HG02885 (cell line): ENCODE measurements around the gene EPAS1.

ENCODE experiments used
- ATAC-seq: cut with Tn5 transposase; IDR thresholded peaks from one replicate; pipeline ENCODE4 v1.9.1; 2021; ENCODE audit warnings: mild to moderate bottlenecking; ENCODE audit not compliant: unreplicated experiment, poor library complexity

The EPAS1 gene

GRCh38 chr2:46358713-46359112, 61.5 kb downstream of the EPAS1 start:
- no peak for ATAC-seq

DNA sequence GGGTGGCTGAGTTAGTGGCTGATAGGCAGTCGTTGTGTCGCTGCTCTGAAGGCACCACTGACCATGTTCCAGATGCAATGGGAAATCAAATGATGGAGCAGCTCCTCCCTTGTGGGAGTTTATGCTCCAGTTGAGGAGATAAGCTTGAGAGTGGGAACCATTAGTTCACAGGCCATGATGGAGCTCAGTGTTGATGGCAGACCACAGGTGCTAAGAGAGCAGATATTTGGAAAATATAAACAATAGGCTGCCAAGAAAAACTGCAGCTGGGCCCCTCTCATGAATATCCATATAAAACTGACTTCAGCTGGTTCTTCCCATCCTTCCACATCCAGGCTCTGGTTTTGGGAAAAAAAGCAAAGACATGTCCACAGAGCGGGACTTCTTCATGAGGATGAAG, 63.1 kb downstream of the EPAS1 start:
- ATAC-seq, result no peak

DNA sequence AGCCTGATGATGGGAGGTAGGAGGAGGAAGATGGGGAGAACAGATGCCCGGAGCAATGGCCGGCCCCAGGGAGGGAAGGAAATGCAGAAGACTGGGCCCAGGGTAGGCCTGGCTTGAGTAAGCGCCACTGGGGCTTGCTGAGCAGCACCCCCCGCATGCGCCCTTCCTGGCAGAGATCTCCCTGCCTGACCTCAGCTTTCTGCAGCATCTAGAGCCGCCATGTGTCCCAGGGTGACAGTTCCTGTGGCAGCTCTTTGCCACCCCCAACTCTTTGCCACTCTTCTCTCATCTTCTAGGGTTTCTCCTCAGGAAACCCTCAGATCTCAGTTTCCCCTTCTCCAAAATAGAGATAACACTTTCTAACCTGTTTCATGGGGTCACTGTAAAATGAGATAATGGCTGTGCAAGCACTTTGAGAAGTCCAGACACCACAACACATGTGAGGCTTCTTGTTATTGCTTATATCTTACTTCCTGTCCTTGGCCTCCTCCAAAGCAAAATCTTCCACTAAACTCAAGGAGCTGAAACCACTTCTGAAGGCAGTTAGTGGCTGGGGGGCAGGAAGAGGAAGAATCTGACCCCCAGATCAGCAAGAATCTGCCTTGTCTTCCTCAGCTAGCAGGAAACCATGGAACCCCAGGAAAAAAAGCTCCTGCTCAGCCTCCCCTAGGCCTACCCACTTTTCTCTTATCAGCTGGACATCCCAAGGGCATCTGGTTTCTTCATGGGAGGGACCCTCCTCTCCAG, 64.9 kb downstream of the EPAS1 start:
- ATAC-seq, result no peak

DNA sequence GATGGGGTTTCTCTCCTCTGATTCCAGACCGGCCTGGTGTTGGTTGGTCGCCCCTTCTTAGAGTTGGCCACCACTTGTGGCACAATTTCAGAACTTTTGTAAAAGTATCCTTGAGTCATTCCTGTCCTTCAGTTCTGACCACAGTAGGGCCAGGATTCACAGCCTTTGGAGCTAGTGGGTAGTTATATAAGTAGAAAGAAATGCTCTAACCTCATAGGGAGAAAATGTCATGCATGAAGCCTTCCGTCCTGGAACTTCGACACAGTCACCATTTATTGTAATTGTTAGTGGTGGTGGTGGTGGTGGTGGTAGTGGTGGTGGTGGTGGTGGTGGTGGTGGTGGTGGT, 65.4 kb downstream of the EPAS1 start:
- ATAC-seq, result no peak

DNA sequence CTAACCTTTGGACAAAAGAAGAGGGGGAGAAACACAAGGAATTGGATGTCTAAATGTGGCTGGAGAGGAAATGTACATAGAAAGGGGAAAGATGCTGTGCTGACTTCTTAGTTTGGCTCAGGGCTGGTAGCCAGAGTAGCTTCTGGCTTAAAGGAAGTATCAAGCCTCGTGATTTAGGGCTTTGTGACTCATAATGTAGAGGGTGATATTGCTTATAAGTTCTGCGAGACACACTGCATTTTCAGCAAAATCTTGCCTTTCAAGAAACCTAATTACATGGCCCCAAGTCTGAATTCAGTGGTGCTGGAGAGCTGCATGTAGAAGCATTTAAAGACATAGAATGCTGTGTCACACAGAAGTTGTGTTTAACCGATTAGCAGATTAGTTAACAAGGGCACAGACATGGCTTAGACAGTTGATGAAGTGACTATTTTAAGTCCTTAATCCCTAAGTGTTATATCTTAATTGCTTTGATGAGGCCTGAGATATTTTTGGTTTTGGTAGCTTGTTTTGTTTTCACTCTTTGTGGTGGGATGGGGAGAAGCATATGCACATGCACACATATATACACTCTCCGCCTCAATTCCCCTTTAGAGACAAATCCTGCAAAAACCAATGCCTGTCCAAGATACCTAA, 66.4 kb downstream of the EPAS1 start:
- ATAC-seq, result no peak

DNA sequence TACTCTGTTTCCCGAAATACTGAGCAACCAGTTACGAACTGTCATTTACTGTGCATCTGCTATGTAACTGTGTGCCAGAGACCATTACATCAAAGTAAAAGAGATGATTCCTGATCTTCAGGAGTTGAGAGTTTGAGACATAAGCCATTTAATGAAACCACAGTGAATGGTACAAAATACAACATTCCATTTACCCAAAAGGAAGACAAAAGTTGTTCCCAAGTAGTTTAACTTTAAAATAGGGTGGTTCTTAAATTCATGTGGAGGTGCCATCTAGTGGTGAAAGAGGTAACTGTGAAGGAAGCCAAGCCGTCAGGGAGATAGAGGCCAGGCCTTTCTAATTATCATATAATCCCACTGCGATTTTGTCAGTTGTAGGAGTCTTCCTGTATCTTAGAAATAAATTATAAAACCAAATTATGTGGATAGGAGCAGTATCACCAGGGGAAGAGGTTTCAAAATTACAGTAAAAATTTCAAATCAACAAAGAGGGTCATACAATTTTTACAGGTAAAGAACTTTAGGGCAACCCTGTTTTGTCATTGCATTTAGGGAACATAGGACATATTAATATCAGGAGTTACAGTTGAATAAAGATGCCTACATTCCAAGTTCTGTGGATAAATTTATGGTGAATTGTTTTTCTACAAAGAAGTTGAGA, 67.7 kb downstream of the EPAS1 start:
- ATAC-seq, result no peak

DNA sequence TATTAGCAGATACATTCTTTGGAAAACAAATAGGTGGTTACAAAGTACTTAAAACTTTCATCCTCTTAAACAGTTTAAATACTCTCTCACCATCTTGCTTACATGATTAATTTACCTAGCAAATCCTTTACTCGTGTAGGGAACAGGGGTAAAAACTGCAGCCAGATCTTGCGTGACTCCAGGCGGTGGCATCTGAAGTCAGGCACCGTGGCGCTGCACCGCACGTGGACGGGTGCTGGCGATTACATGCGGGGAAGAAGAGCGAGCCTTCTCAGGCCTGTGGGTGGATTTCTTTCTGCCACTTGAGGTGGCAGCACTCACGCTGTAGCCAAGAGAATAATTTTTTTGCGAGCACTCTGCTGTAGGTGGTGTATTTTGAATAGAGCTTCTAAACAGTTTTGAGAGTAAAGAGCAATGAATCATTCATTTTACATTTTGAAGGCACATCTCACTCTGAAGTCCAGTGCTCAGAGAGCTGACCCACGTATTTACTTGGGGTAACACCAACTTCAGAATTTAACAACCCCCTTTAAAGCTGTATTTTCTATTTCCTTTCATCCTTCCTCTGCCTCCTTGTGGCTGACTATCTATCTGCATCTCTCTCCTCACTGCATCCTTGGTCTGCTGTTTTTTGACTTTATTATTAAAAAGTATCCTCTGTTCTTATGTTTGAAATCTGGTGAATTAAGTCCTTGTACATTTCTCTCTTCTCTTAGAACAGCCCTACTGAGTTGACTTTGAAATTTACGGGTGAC, 68.9 kb downstream of the EPAS1 start:
- no peak for ATAC-seq

GRCh38 chr2:46366668-46367052, 69.5 kb downstream of the EPAS1 start:
- no peak for ATAC-seq

GRCh38 chr2:46367286-46367685, 70.1 kb downstream of the EPAS1 start:
- ATAC-seq, result no peak

- ATAC-seq, result no peak
These were observed 71.2 kb downstream of the EPAS1 start for GRCh38 chr2:46368401-46368800.

- no peak for ATAC-seq
These were observed 72.6 kb downstream of the EPAS1 start for GRCh38 chr2:46369783-46370182.

DNA sequence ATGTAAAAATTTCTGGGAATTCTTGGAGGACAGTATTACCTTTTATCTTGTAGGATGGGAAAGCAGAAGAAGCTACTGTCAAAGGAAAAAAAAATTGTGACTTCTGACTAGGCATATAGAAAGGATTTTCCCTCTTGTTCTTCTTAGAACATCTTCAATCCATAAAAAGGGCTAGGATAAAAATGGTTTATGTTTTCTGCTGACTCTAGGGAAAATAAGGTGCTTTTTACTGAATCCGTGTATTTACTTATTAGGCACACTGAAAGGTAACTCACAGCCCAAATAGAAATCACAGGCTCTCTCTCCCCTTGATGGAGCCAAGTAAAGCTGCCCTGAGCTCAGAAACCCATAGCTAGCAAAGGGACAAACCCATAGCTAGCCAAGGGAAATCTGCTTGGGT, 74.6 kb downstream of the EPAS1 start:
- ATAC-seq, result no peak

DNA sequence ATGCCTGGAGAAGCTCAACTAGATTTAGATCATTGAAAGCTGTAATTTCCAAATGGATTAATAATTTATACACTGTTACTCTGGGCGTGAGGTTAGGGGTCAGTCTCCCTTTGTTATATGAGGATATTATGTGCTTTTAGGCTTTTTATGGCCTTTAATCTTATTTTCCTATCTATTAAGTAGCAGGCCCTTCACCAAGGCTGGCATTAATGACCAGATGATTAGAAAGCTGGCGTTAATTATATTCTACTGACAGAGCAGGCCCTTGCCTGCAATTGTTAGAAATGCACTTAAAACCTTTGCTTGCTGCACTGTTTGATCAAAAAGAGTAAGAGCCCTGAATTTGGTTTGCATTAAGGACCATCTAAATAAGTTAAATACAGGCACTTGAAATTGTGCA, 75.3 kb downstream of the EPAS1 start:
- ATAC-seq, result no peak

DNA sequence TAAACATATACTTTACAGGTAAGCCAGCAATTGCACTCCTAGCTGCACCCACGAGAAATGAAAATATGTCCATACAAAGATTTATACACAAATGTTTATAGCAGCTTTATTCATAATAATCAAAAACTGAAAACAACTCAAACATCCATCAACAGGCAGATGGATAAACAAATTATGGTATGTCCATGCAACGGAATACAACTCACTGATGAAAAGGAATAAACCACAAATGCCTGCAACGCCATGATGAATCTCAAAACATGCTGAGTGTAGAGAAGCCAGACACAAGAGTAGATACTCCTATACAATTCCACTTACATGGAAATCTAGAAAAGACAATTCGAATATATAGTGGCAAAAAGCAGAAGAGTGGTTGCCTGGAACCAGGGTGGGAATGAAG, 76.0 kb downstream of the EPAS1 start:
- no peak for ATAC-seq

DNA sequence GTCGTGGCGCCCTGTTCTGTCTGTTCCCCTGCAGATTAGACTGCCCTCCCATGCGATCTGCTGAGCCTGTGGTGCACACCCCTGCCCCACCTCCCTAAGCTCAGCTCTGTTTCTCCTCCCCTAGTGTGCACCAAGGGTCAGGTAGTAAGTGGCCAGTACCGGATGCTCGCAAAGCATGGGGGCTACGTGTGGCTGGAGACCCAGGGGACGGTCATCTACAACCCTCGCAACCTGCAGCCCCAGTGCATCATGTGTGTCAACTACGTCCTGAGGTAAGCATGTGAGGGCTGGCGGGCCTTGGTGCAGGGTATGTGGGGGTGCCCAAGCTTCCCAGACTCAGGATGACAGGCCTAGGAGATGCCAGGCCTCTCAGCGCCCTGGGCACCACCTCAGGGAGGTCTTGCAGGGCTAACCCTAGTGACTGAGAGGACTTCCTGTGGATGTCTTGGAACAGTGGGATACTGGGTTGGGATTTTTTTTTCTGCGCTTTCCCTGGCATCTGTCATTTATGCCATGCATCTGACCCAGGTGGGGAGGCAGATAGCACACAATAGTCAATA, 78.4 kb downstream of the EPAS1 start:
- no peak for ATAC-seq

- ATAC-seq, result no peak
These were observed 79.4 kb downstream of the EPAS1 start for GRCh38 chr2:46376586-46376985.

DNA sequence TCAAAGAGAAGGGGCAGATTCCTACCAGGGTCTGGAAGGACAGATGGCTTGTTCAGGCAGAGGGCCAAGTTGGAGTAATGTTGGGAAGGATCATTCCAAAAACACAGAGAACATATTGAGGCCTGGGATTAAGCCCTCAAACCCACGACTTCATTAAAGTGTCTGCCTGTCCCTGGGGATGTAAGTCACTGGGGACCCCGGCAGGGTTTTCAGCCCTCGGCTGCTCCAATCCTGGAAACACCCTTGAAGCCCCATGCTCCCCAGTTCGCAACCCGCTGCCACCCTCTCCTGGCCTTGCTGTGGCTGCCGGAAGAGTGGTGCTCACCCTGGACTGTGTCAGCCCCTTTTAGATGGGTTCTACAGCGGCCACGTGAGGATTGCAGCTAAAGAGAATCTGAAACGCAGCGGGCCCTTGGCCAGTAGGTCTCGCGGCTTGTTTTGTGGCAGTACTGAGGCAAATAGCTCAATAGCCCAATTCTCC, 79.9 kb downstream of the EPAS1 start:
- ATAC-seq, result no peak

DNA sequence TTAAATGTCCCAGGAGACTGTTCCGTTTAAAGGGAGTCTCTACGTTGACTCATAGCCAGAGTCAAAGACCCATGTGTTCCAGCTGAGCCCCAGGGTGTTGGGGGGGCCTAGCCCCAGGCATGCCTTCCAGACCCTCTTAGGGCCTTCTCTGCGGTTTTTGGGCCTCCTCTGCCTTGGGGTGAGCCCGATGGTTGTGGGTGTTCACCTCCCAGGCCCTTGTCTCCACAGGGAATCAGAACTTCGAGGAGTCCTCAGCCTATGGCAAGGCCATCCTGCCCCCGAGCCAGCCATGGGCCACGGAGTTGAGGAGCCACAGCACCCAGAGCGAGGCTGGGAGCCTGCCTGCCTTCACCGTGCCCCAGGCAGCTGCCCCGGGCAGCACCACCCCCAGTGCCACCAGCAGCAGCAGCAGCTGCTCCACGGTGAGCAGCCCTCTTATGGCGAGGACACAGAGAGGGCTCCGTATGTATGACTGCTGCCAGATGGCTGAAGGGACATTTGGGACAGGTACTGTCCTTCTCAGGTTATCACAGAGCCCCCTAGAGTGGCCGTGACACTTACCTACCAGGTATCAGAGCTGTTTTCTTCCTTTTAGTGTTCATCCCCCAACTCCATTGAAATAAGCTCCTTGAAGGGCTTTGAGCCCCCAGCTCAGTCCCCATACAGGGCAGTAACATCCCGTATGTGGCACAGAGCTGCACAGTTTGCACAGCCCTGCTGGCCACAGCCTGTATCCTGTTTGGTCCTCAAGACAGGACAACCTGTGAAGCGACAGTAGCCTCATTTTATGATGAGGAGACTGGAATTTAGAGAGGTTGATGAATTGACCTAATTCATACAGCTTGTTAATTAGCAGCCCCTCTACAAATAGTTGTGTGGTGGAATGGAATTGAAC, 80.7 kb downstream of the EPAS1 start:
- no peak for ATAC-seq

GRCh38 chr2:46378616-46379015, 81.4 kb downstream of the EPAS1 start:
- no peak for ATAC-seq
